CD4-positive, alpha-beta T cell (primary cell): ENCODE results near the gene ZNF483. TPM values are rescaled to one million over a fixed set of nuclear protein-coding genes. Genes with fewer than 3 reads are reported as not detected.

Experiments used
- ATAC-seq: fragments of 200-7000 bp; cut with Tn5 transposase; one replicate; pipeline ENCODE4 v1.10.0; 2022; ENCODE audit warnings: mild to moderate bottlenecking; ENCODE audit not compliant: poor library complexity
- CTCF ChIA-PET: fragments of 350-600 bp; sonication (Branson Sonifier 250); formaldehyde crosslinking; loops from one replicate; lab custom pipeline; 2021; ENCODE audit warnings: antibody characterized with exemption, inconsistent platforms; lab: Charles Lee
- POLR2A ChIA-PET: fragments of 350-600 bp; sonication (Branson Sonifier 250); formaldehyde crosslinking; loops from one replicate; lab custom pipeline; 2021; ENCODE audit warnings: antibody characterized with exemption, inconsistent platforms; lab: Charles Lee
- DNase-seq, 14 experiments: peaks; one replicate each; pipeline ENCODE4 v3.0.0-alpha.2; 2013 to 2020; ENCODE audit warnings: mixed read lengths in 2 of 14
- H3K27ac ChIP-seq, 2 donors: one replicate each; pipeline versions ENCODE4 v1.5.1 to v1.7.0; 2013; ENCODE audit warnings: low read length in 2 of 2, low read depth in 1 of 2, mild to moderate bottlenecking in 1 of 2
- H3K27me3 ChIP-seq, 2 experiments: 1 replicate in 1 of 2; 2 replicates in 1 of 2; pipeline versions ENCODE4 v1.6.1 to v1.7.0; 2013; ENCODE audit warnings: low read length in 2 of 2, control low read depth in 1 of 2, mild to moderate bottlenecking in 1 of 2, moderate library complexity in 1 of 2; ENCODE audit not compliant: insufficient read depth in 2 of 2, control insufficient read depth in 1 of 2
- H3K36me3 ChIP-seq: one replicate; pipeline ENCODE4 v1.6.1; 2013; ENCODE audit warnings: low read length, control low read depth; ENCODE audit not compliant: insufficient read depth
- H3K4me1 ChIP-seq: one replicate; pipeline ENCODE4 v1.6.1; 2013; ENCODE audit warnings: low read length, control low read depth; ENCODE audit not compliant: insufficient read depth
- H3K4me3 ChIP-seq: one replicate; pipeline ENCODE4 v1.5.1; 2013; ENCODE audit warnings: mild to moderate bottlenecking, low read length, moderate library complexity
- H3K9me3 ChIP-seq, 2 experiments: 1 replicate in 1 of 2; 2 replicates in 1 of 2; pipeline versions ENCODE4 v1.6.1 to v1.7.0; 2013; ENCODE audit warnings: low read length in 2 of 2, mild to moderate bottlenecking in 2 of 2, control low read depth in 1 of 2, moderate library complexity in 1 of 2; ENCODE audit not compliant: control insufficient read depth in 1 of 2, insufficient read depth in 1 of 2
- H3K27ac Mint-ChIP-seq: one replicate; pipeline ENCODE4 v1.8.0; 2020; ENCODE audit warnings: mixed read lengths
- H3K27me3 Mint-ChIP-seq: one replicate; pipeline ENCODE4 v1.8.0; 2021; ENCODE audit warnings: mixed read lengths
- H3K36me3 Mint-ChIP-seq: one replicate; pipeline ENCODE4 v1.8.0; 2021; ENCODE audit warnings: low read depth, mixed read lengths
- H3K4me1 Mint-ChIP-seq: one replicate; pipeline ENCODE4 v1.8.0; 2021; ENCODE audit warnings: low read depth, mixed read lengths
- H3K4me3 Mint-ChIP-seq: one replicate; pipeline ENCODE4 v1.8.0; 2020; ENCODE audit warnings: mild to moderate bottlenecking, mixed read lengths
- H3K9me3 Mint-ChIP-seq: one replicate; pipeline ENCODE4 v1.8.0; 2020; ENCODE audit warnings: mixed read lengths
- CTCF ChIP-seq: fragments of 200-600 bp; IDR thresholded peaks from one replicate; pipeline ENCODE4 v1.8.0; 2022; ENCODE audit warnings: antibody characterized with exemption, mild to moderate bottlenecking
- intact Hi-C, 2 experiments: fragments of 100-400 bp; cut with DNase I in 1 of 2; cut with micrococcal nuclease in 1 of 2; formaldehyde crosslinking; loops; one replicate each; pipeline versions ENCODE4 v1.15.1 to v1.9.0; 2023 to 2025; cut with DNase I, micrococcal nuclease
- polyA plus RNA-seq, 2 donors: library from polyadenylated mRNA; unstranded; fragments of 120-200 nt; gene quantifications; one replicate each; pipeline ENCODE4 v1.2.1, GENCODE V29; 2013
- total RNA-seq, 174 experiments: library from RNA in 2 of 174; stranded (reverse) in 2 of 174; gene quantifications; one replicate each; pipeline ENCODE4 v1.2.3 and lab custom pipeline; 2021 to 2026

Gene ZNF483
- total RNA-seq (10 to 100 TPM; 28.5 to 32.9 TPM), total RNA-seq (lab: John Stamatoyannopoulos, UW) (4.0 to 120 (median 52.7) reads per million in 172 experiments)
- polyA plus RNA-seq (2013, experiment 1 of 2): 3.1 TPM
- 4.3 TPM for polyA plus RNA-seq (2013, experiment 2 of 2)

GRCh38 chr9:111525056-111525977, at the start of gene ZNF483:
ZNF483 (plus strand) TSS chr9:111525179; CDS start chr9:111527396, 2,217 bp downstream.
- Mint-ChIP-seq H3K27me3 (no peaks in the 10 kb centered on the region), H3K4me1 (peaks cover 23% of the 10 kb centered on the region), H3K27ac (peak within 1 kb of the TSS; percentile 97), H3K36me3 (peaks cover 47% of the 10 kb centered on the region), H3K4me3 (peak within 1 kb of the TSS; percentile 97), H3K9me3 (no peaks in the 10 kb centered on the region)
- no peak for TF ChIP-seq CTCF
- Histone ChIP-seq H3K4me3 (peak within 1 kb of the TSS; percentile 93), H3K27ac (peak within 1 kb of the TSS; percentile 67 to 70), H3K4me1 (peaks cover 19% of the 10 kb centered on the region), H3K9me3 (peaks cover 0 to 5% of the 10 kb centered on the region in 2 experiments), H3K27me3 (peaks cover 0 to 2% of the 10 kb centered on the region in 2 experiments), H3K36me3 (peaks cover 3% of the 10 kb centered on the region)
- intact Hi-C loops: loop anchor here (1.0 to 5.0 kb wide), 4 partner anchors 41 to 1192 kb away; partner anchors contain the start of genes DNAJC25 (in 1 of the 2), ECPAS (in 1 of the 2) and INIP (in 1 of the 2)
- ChIA-PET CTCF (interaction anchor here (1.1 to 1.4 kb wide), 2 partner anchors 42 to 73 kb away, joined by 3 to 4 read pairs; no protein-coding TSS in a partner anchor), POLR2A (interaction anchor here (1.0 to 4.2 kb wide), 6 partner anchors 42 to 1192 kb away, joined by 3 to 46 read pairs (median 4); partner anchors contain the start of genes DNAJC25, ECPAS, INIP and KIAA1958)
- ATAC-seq (peak; percentile 90), DNase-seq (peak; percentile 54 to 90 (median 68))

GRCh38 chr9:111475195-111475594, 49.8 kb upstream of the ZNF483 start:
- peaks cover 42% of the 10 kb centered on the region for H3K4me1 Mint-ChIP-seq
- no peaks in the 10 kb centered on the region for H3K27me3 ChIP-seq
- no peak for TF ChIP-seq CTCF

GRCh38 chr9:111477677-111478076, 47.3 kb upstream of the ZNF483 start:
- Histone ChIP-seq H3K4me3 (no peak overlapping the region), H3K9me3 (no peaks in the 10 kb centered on the region), H3K27ac (no peak overlapping the region), H3K4me1 (peaks cover 3% of the 10 kb centered on the region), H3K27me3 (no peaks in the 10 kb centered on the region), H3K36me3 (no peaks in the 10 kb centered on the region)
- CTCF ChIA-PET: no interaction called here
- Mint-ChIP-seq H3K4me1 (peaks cover 58% of the 10 kb centered on the region), H3K36me3 (peaks cover 8% of the 10 kb centered on the region), H3K4me3 (no peak overlapping the region), H3K27ac (no peak overlapping the region), H3K27me3 (no peaks in the 10 kb centered on the region), H3K9me3 (no peaks in the 10 kb centered on the region)
- intact Hi-C loops: no loop called here
- ATAC-seq (no peak), DNase-seq (no peak)
- TF ChIP-seq CTCF: no peak
- POLR2A ChIA-PET: no interaction called here

More at GRCh38 chr9:111475195-111475594, 49.8 kb upstream of the ZNF483 start:
- Mint-ChIP-seq H3K27ac (no peak overlapping the region), H3K4me3 (no peak overlapping the region), H3K36me3 (peaks cover 4% of the 10 kb centered on the region), H3K9me3 (no peaks in the 10 kb centered on the region), H3K27me3 (no peaks in the 10 kb centered on the region)
- CTCF ChIA-PET: no interaction called here
- Histone ChIP-seq H3K36me3 (no peaks in the 10 kb centered on the region), H3K9me3 (no peaks in the 10 kb centered on the region), H3K27ac (no peak overlapping the region), H3K4me3 (no peak overlapping the region), H3K4me1 (peaks cover 2% of the 10 kb centered on the region)
- intact Hi-C loops: no loop called here
- DNase-seq: no peak
- no peak for ATAC-seq
- POLR2A ChIA-PET: interaction anchor here (0.7 kb wide), 1 partner anchor 8 kb away, joined by 3 read pairs; no protein-coding TSS in a partner anchor
